Natural killer cell (primary cell): Measurements from ENCODE around the gene TAOK2. TPM values are rescaled to one million over a fixed set of nuclear protein-coding genes. Genes with fewer than 3 reads are reported as not detected.

Experiments used
- ATAC-seq, 3 donors: fragments of 150-1000 bp in 2 of 3; fragments of 200-7000 bp in 1 of 3; cut with Tn5 transposase; 1 replicate in 1 of 3; 2 replicates in 2 of 3; pipeline ENCODE4 v1.10.0; 2021; ENCODE audit warnings: mild to moderate bottlenecking in 2 of 3, moderate library complexity in 2 of 3
- DNase-seq, 2 donors: peaks; one replicate each; pipeline versions ENCODE4 v3.0.0 to v3.0.0-alpha.2; 2013 to 2021; ENCODE audit warnings: mixed read lengths in 1 of 2
- H3K27ac ChIP-seq: one replicate; pipeline ENCODE4 v1.5.1; 2013; ENCODE audit warnings: mild to moderate bottlenecking, low read length
- H3K27me3 ChIP-seq: one replicate; pipeline ENCODE4 v1.6.1; 2013; ENCODE audit warnings: low read length; ENCODE audit not compliant: control insufficient read depth, insufficient read depth
- H3K36me3 ChIP-seq: one replicate; pipeline ENCODE4 v1.6.1; 2013; ENCODE audit warnings: low read length; ENCODE audit not compliant: control insufficient read depth, insufficient read depth
- H3K4me1 ChIP-seq: one replicate; pipeline ENCODE4 v1.6.1; 2013; ENCODE audit warnings: low read length; ENCODE audit not compliant: control insufficient read depth, insufficient read depth
- H3K4me3 ChIP-seq: one replicate; pipeline ENCODE4 v1.5.1; 2013; ENCODE audit warnings: low read length
- H3K9me3 ChIP-seq: one replicate; pipeline ENCODE4 v1.6.1; 2013; ENCODE audit warnings: low read length; ENCODE audit not compliant: control insufficient read depth, insufficient read depth
- H3K27ac Mint-ChIP-seq, 2 donors: one replicate each; pipeline ENCODE4 v1.8.0; 2022; ENCODE audit warnings: mild to moderate bottlenecking in 2 of 2, mixed read lengths in 2 of 2, moderate library complexity in 1 of 2
- H3K27me3 Mint-ChIP-seq, 2 donors: one replicate each; pipeline ENCODE4 v1.8.0; 2022; ENCODE audit warnings: low read depth in 2 of 2, mixed read lengths in 2 of 2
- H3K36me3 Mint-ChIP-seq: one replicate; pipeline ENCODE4 v1.8.0; 2022; ENCODE audit warnings: mixed read lengths
- H3K4me1 Mint-ChIP-seq, 2 donors: one replicate each; pipeline ENCODE4 v1.8.0; 2022; ENCODE audit warnings: mixed read lengths in 2 of 2
- H3K4me3 Mint-ChIP-seq: one replicate; pipeline ENCODE4 v1.8.0; 2022; ENCODE audit warnings: mild to moderate bottlenecking, moderate library complexity, mixed read lengths
- H3K9me3 Mint-ChIP-seq, 2 donors: one replicate each; pipeline ENCODE4 v1.8.0; 2022; ENCODE audit warnings: mixed read lengths in 2 of 2
- CTCF ChIP-seq: fragments of 200-600 bp; IDR thresholded peaks from one replicate; pipeline ENCODE4 v1.8.0; 2022; ENCODE audit warnings: antibody characterized with exemption
- WGBS: methylation state at CpG from one replicate; pipeline ENCODE4 v1.1.7; 2013; ENCODE audit warnings: missing lambda C conversion rate; ENCODE audit not compliant: insufficient coverage; 5-methylcytosine and 5-hydroxymethylcytosine counted together
- intact Hi-C: fragments of 100-400 bp; cut with micrococcal nuclease; formaldehyde crosslinking; loops from one replicate; pipeline ENCODE4 v1.14.2; 2022
- total RNA-seq, 4 donors: library from RNA; stranded (reverse); fragments of 120-200 nt in 1 of 4; gene quantifications; one replicate each; pipeline versions ENCODE4 v1.2.3 to v1.2.4, GENCODE V29; 2013 to 2022

TAOK2 gene
- total RNA-seq, 3 donors from 2014 or later (not counting 1 experiment from before 2014, with no cell fraction given), result 35.3 to 42.8 (median 41.5) TPM

DNA sequence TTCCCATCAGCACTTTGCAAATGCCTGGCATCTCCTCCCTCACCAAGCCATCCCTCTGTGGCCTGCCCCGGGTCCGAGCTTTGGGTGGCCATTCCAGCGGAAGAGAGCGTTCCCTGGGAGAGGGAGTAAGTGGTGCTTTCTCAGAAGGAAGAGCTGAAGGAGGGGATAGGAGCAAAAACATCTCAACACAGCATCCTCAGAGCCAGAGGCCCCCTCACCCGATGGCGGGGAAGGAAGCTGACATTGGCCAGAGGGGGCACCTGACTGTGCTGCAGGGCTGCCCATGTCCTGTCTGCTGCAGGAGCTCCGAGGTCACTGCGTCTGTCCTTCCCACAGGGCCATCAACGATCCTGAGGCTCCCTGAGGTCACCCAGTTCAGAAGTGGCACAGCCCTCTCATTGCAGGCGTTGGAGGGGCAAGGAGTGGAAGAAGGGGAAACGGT, 57.8 kb downstream of the TAOK2 start:
- no peaks in the 10 kb centered on the region for H3K36me3 Mint-ChIP-seq
- WGBS, result 21% methylated on average over 7 of the region's 11 CpGs
- H3K27ac Mint-ChIP-seq, result no peak overlapping the region
- DNase-seq (peak in 1 of 2 donors; percentile 11), ATAC-seq (no peak)
- H3K27me3 Mint-ChIP-seq, result peaks cover 32 to 34% of the 10 kb centered on the region in 2 donors
- Histone ChIP-seq H3K27ac (no peak overlapping the region), H3K27me3 (peaks cover 25% of the 10 kb centered on the region), H3K9me3 (no peaks in the 10 kb centered on the region), H3K4me1 (peaks cover 17% of the 10 kb centered on the region), H3K4me3 (no peak overlapping the region), H3K36me3 (no peaks in the 10 kb centered on the region)
- intact Hi-C loops, result no loop called here
- no peak overlapping the region for H3K4me3 Mint-ChIP-seq
- H3K9me3 Mint-ChIP-seq, result no peaks in the 10 kb centered on the region
- TF ChIP-seq CTCF, result no peak
- peaks cover 0 to 22% of the 10 kb centered on the region in 2 donors for H3K4me1 Mint-ChIP-seq

DNA sequence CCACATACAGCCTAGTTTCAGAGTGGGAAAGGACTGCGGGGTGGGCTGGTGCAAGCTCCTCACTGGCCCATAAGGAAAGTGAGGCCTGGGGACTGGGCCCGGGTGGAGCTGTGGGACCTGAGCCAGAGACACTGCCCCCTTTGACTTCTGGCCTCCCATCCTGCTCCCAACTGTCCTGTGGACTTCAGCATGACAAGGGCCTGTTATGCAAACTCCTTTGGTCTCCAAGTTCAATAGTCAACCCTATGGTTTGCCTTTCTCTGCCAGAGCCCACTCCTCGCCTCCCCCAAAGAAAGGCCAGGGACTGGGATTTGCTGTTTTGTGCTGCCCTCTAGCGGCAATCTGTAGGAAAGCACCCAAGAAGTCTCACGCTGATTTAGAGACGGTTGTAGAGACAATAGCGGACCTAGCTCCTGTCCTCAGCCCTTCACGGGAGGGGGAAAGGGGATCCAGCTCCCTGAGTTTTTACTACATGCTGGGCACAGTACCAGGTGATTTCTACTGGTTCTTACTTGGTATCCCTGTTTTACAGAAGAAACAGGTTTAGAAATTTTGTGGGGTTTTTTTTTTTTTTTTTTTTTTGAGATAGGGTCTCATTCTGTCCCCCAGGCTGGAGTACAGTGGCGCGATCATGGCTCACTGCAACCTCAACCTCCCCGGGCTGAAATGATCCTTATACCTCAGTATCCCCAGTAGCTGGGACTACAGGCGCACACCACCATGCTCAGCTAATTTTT, 58.6 kb downstream of the TAOK2 start:
- intact Hi-C loops, result no loop called here
- WGBS, result 21% methylated on average over 11 of the region's 12 CpGs
- H3K4me1 ChIP-seq, result peaks cover 17% of the 10 kb centered on the region
- Mint-ChIP-seq H3K27me3 (peaks cover 24 to 30% of the 10 kb centered on the region in 2 donors), H3K27ac (no peak overlapping the region), H3K36me3 (no peaks in the 10 kb centered on the region), H3K9me3 (no peaks in the 10 kb centered on the region), H3K4me3 (peak overlapping the region; percentile 50), H3K4me1 (peaks cover 0 to 22% of the 10 kb centered on the region in 2 donors)
- TF ChIP-seq CTCF, result peak; percentile 67
- H3K9me3 ChIP-seq, result no peaks in the 10 kb centered on the region
- H3K27me3 ChIP-seq, result peaks cover 25% of the 10 kb centered on the region
- DNase-seq, result peak; percentile 41 to 85
- no peaks in the 10 kb centered on the region for H3K36me3 ChIP-seq
- ATAC-seq, result peak; percentile 66 to 69 (median 67)
- no peak overlapping the region for H3K4me3 ChIP-seq
- H3K27ac ChIP-seq, result no peak overlapping the region

DNA sequence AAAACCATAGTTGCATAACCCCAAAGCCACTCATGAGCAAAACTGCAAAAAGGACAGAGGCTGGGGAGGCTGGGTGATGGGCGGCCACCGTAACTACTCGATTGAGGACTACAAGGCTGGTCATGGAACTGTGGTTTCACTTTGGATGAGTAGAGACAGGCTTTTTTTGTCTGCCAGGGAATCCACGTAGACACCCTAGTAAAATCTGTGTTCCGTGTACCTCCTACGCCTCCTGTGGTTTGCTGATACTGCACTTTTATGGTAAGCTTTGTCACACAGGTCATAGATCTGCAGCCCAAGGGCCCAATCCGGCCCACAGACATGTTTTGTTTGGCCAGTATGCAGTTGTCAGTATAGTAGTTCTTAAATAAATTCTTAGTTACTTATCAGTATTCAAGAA, 59.6 kb downstream of the TAOK2 start:
- Mint-ChIP-seq H3K27me3 (peaks cover 14 to 20% of the 10 kb centered on the region in 2 donors), H3K27ac (no peak overlapping the region), H3K9me3 (no peaks in the 10 kb centered on the region), H3K36me3 (no peaks in the 10 kb centered on the region), H3K4me3 (no peak overlapping the region), H3K4me1 (peaks cover 0 to 16% of the 10 kb centered on the region in 2 donors)
- no peak overlapping the region for H3K4me3 ChIP-seq
- no peaks in the 10 kb centered on the region for H3K36me3 ChIP-seq
- peaks cover 25% of the 10 kb centered on the region for H3K27me3 ChIP-seq
- no peak for TF ChIP-seq CTCF
- no peak for DNase-seq
- H3K4me1 ChIP-seq, result peaks cover 17% of the 10 kb centered on the region
- 68% methylated on average over 7 of the region's 7 CpGs for WGBS
- no peak overlapping the region for H3K27ac ChIP-seq
- H3K9me3 ChIP-seq, result no peaks in the 10 kb centered on the region
- intact Hi-C loops, result no loop called here
- no peak for ATAC-seq
